DOHH2 (cell line): Measurements from ENCODE around the gene SGCD.

Experiments
- H3F3A ChIP-seq: fragments of 200-600 bp; sonication (generic), shearing (Covaris generic); 2 replicates; pipeline ENCODE4 v1.6.0; 2016; ENCODE audit warnings: antibody characterized with exemption, mild to moderate bottlenecking; ENCODE audit not compliant: control insufficient read depth, insufficient read depth
- H3K27ac ChIP-seq: fragments of 200-600 bp; sonication (generic); 2 replicates; pipeline ENCODE4 v1.5.1; 2014; ENCODE audit warnings: low read depth, mild to moderate bottlenecking, low read length, moderate library complexity
- H3K27me3 ChIP-seq: fragments of 200-600 bp; sonication (generic); 2 replicates; pipeline ENCODE4 v1.6.1; 2014; ENCODE audit warnings: mild to moderate bottlenecking, low read length, mixed read lengths; ENCODE audit not compliant: control insufficient read depth
- H3K36me3 ChIP-seq: fragments of 200-600 bp; sonication (generic); 2 replicates; pipeline ENCODE4 v1.6.1; 2014; ENCODE audit warnings: mild to moderate bottlenecking, low read length, moderate library complexity, mixed read lengths; ENCODE audit not compliant: control insufficient read depth
- H3K4me1 ChIP-seq: fragments of 200-600 bp; sonication (generic); 2 replicates; pipeline ENCODE4 v1.6.1; 2014; ENCODE audit warnings: mild to moderate bottlenecking, low read length, mixed read lengths; ENCODE audit not compliant: control insufficient read depth
- H3K4me2 ChIP-seq: fragments of 200-600 bp; sonication (generic); 2 replicates; pipeline ENCODE4 v1.6.0; 2014; ENCODE audit warnings: mild to moderate bottlenecking, low read length, moderate library complexity
- H3K4me3 ChIP-seq: fragments of 200-600 bp; sonication (generic); 2 replicates; pipeline ENCODE4 v1.5.1; 2014; ENCODE audit warnings: mild to moderate bottlenecking, low read length, mixed read lengths
- H3K79me2 ChIP-seq: fragments of 200-600 bp; sonication (generic); 2 replicates; pipeline ENCODE4 v1.6.1; 2014; ENCODE audit warnings: mild to moderate bottlenecking, low read length, mixed read lengths; ENCODE audit not compliant: control insufficient read depth
- H3K9me2 ChIP-seq: fragments of 200-600 bp; sonication (generic); replicated peaks from 2 replicates; pipeline ENCODE4 v1.6.1; 2014; ENCODE audit warnings: mild to moderate bottlenecking, low read length, mixed read lengths; ENCODE audit not compliant: control insufficient read depth
- H3K9me3 ChIP-seq: fragments of 200-600 bp; sonication (generic); 2 replicates; pipeline ENCODE4 v1.6.1; 2014; ENCODE audit warnings: antibody characterized with exemption, low read length, mixed read lengths; ENCODE audit not compliant: control insufficient read depth, insufficient read depth
- H4K20me1 ChIP-seq: fragments of 200-600 bp; sonication (generic); 2 replicates; pipeline ENCODE4 v1.6.0; 2014; ENCODE audit warnings: low read depth, mild to moderate bottlenecking, antibody characterized with exemption, low read length, moderate library complexity; ENCODE audit not compliant: control insufficient read depth, insufficient read depth
- EZH2phosphoT487 ChIP-seq: fragments of 200-600 bp; sonication (generic); IDR thresholded peaks from 2 replicates; pipeline ENCODE4 v1.6.1; 2017; ENCODE audit warnings: borderline replicate concordance, mild to moderate bottlenecking, antibody characterized with exemption, low read length, moderate library complexity, mixed read lengths
- TF ChIP-seq, protein P1 (sequence below): fragments of 200-600 bp; sonication (generic); IDR thresholded peaks from one replicate; pipeline ENCODE4 v1.5.1; 2014; ENCODE audit warnings: antibody characterized with exemption, mild to moderate bottlenecking, low read depth, low read length; ENCODE audit not compliant: poor library complexity, severe bottlenecking

Gene SGCD

DNA sequence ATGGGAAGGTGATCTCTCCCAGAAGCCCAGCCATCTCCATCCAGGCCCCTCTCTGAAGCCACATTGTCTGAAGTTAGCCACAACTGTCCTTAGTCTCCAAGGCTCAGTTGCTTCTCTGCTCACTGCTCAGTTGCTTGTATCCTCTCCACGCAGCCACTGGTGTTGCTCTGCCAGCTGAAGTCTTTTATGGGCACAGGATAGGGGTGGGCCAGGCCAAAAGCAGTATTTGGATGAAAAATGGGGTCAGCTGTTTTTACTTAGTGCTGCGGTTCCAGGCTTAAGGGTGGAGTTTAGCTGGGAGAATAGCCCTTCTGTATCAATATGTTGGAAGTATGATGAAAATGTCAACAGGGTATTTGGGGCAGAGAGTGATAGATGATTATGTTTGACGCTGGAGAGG is 354.3 kb downstream of the SGCD start:
- H3K4me1 ChIP-seq, result peaks cover 5% of the 10 kb centered on the region; the same call in 1 of the 2 replicates
- H3K4me2 ChIP-seq, result no peak overlapping the region
- no peak for TF ChIP-seq EZH2phosphoT487
- TF ChIP-seq, protein P1, sequence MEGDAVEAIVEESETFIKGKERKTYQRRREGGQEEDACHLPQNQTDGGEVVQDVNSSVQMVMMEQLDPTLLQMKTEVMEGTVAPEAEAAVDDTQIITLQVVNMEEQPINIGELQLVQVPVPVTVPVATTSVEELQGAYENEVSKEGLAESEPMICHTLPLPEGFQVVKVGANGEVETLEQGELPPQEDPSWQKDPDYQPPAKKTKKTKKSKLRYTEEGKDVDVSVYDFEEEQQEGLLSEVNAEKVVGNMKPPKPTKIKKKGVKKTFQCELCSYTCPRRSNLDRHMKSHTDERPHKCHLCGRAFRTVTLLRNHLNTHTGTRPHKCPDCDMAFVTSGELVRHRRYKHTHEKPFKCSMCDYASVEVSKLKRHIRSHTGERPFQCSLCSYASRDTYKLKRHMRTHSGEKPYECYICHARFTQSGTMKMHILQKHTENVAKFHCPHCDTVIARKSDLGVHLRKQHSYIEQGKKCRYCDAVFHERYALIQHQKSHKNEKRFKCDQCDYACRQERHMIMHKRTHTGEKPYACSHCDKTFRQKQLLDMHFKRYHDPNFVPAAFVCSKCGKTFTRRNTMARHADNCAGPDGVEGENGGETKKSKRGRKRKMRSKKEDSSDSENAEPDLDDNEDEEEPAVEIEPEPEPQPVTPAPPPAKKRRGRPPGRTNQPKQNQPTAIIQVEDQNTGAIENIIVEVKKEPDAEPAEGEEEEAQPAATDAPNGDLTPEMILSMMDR, result no peak

DNA sequence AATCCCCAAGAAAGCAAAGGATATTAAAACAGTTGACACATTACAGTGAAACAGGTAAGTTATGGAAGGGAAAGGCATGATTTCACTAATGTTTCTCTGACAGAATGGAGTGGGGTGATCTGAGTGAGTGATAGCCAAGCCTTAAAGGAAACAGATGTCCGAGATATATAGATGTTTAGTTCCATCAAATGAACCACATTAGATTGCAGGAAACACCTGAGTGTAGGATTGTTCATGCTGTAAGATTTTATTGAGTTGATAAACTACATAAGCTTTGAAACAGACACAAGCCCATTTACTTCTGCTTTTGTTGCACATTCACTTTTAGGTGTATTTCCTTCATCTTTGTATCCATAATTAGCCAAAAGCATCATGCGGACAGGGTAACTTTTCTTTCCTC is 356.0 kb downstream of the SGCD start:
- no peak overlapping the region for H3K4me2 ChIP-seq

More for the DNA sequence above, 354.3 kb downstream of the SGCD start:
- no peaks in the 10 kb centered on the region for H3K36me3 ChIP-seq
- no peak overlapping the region for H3K27ac ChIP-seq
- H3K9me2 ChIP-seq, result no peaks in the 10 kb centered on the region
- H3F3A ChIP-seq, result no peaks in the 10 kb centered on the region
- H3K4me3 ChIP-seq, result no peak overlapping the region
- H3K79me2 ChIP-seq, result no peaks in the 10 kb centered on the region
- no peaks in the 10 kb centered on the region for H3K9me3 ChIP-seq
- no peaks in the 10 kb centered on the region for H4K20me1 ChIP-seq
- H3K27me3 ChIP-seq, result no peaks in the 10 kb centered on the region

DNA sequence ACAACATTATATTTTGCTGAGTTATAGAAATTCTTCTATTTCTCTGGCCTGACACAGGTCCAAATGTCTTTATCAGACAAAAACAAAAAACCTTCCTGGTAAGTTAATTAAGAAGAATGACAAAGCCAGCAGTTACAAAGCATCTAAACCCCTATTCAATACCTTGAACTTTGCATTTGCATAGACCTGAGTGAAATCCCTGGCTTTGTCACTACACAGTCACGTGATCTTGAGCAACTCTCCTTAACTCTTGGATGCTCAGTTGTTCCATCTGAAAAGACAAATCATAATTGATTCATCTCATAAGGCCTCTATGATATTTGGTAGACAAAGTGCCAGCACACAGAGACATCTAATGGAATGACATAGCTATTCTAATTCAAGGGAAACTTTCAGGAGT is 356.5 kb downstream of the SGCD start:
- H4K20me1 ChIP-seq, result no peaks in the 10 kb centered on the region
- no peak overlapping the region for H3K4me2 ChIP-seq
- no peaks in the 10 kb centered on the region for H3F3A ChIP-seq
- no peak overlapping the region for H3K27ac ChIP-seq
- 0 out of 2 replicates have a peak, but pooled peaks cover 3% of the 10 kb centered on the region for H3K27me3 ChIP-seq
- no peak overlapping the region for H3K4me3 ChIP-seq
- H3K4me1 ChIP-seq, result peaks cover 5% of the 10 kb centered on the region; the same call in 1 of the 2 replicates
- no peaks in the 10 kb centered on the region for H3K36me3 ChIP-seq
- no peaks in the 10 kb centered on the region for H3K9me3 ChIP-seq
- H3K9me2 ChIP-seq, result no peaks in the 10 kb centered on the region
- TF ChIP-seq, protein P1, result no peak
- TF ChIP-seq EZH2phosphoT487, result no peak
- no peaks in the 10 kb centered on the region for H3K79me2 ChIP-seq

More for the DNA sequence above, 356.0 kb downstream of the SGCD start:
- no peaks in the 10 kb centered on the region for H3F3A ChIP-seq
- no peaks in the 10 kb centered on the region for H3K79me2 ChIP-seq
- H3K36me3 ChIP-seq, result no peaks in the 10 kb centered on the region
- H3K9me3 ChIP-seq, result no peaks in the 10 kb centered on the region
- no peak overlapping the region for H3K4me3 ChIP-seq
- H3K9me2 ChIP-seq, result no peaks in the 10 kb centered on the region
- H3K4me1 ChIP-seq, result peaks cover 5% of the 10 kb centered on the region; the same call in 1 of the 2 replicates
- TF ChIP-seq, protein P1, result no peak
- no peak for TF ChIP-seq EZH2phosphoT487
- H4K20me1 ChIP-seq, result no peaks in the 10 kb centered on the region
- no peak overlapping the region for H3K27ac ChIP-seq
- 0 out of 2 replicates have a peak, but pooled peaks cover 3% of the 10 kb centered on the region for H3K27me3 ChIP-seq

DNA sequence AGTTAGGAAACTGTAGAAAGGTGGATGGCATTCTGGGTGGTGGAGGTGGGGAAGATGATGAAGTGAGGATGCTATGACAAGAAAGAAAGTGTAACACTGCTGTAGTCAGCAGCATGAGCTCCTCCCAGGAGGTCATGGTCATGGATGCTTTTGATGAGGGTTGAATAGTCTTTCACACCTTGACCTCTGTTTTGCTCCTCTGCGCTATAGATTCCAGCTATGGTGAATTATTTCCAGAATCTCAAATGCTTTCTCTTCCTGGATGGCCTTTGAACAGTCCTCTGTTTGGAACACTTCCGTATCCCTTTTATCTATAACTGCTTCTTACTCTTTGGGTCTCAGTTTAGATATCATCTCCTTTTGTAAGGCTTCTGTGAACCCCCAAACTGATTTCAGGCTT is 357.3 kb downstream of the SGCD start:
- Histone ChIP-seq H3K9me2 (no peaks in the 10 kb centered on the region), H3K4me2 (no peak overlapping the region), H3F3A (no peaks in the 10 kb centered on the region), H3K36me3 (no peaks in the 10 kb centered on the region), H3K9me3 (no peaks in the 10 kb centered on the region), H3K4me1 (peaks cover 5% of the 10 kb centered on the region; the same call in 1 of the 2 replicates), H3K27me3 (0 out of 2 replicates have a peak, but pooled peaks cover 3% of the 10 kb centered on the region), H3K79me2 (no peaks in the 10 kb centered on the region), H3K27ac (no peak overlapping the region), H4K20me1 (no peaks in the 10 kb centered on the region), H3K4me3 (no peak overlapping the region)
- TF ChIP-seq, protein P1, result no peak
- no peak for TF ChIP-seq EZH2phosphoT487
